Measurements from ENCODE around the gene ATG2B. TPM values are rescaled to one million over a fixed set of nuclear protein-coding genes. Genes with fewer than 3 reads are reported as not detected.

ATG2B gene
- total RNA-seq, 1 donor from 2014 or later: 11.9 TPM

- H3K36me3 Mint-ChIP-seq: peaks cover 2% of the 10 kb centered on the region
- Histone ChIP-seq H3K27ac (no peak overlapping the region), H3K4me2 (no peak overlapping the region), H3K4me3 (no peak overlapping the region), H2AFZ (replicated peaks) (no peak overlapping the region), H3K36me3 (no peaks in the 10 kb centered on the region), H3K27me3 (no peaks in the 10 kb centered on the region), H4K20me1 (ENCODE audit: low read depth) (no peaks in the 10 kb centered on the region), H3K79me2 (ENCODE audit: low read depth) (no peaks in the 10 kb centered on the region), H3K9me3 (ENCODE audit: low read depth) (no peaks in the 10 kb centered on the region), H3F3A (ENCODE audit: low read depth) (no peaks in the 10 kb centered on the region), H3K4me1 (no peaks in the 10 kb centered on the region), H3K9ac (no peak overlapping the region)
- no peak for DNase-seq (ENCODE audit: low spot score)
- H3K27ac Mint-ChIP-seq: no peak overlapping the region
- no peaks in the 10 kb centered on the region for H3K9me3 Mint-ChIP-seq
- TF ChIP-seq CTCF (IDR thresholded peaks at IDR 0.05) (no peak), EZH2 (IDR thresholded peaks at IDR 0.05) (no peak), EZH2phosphoT487 (IDR thresholded peaks at IDR 0.05) (no peak)
- H3K27me3 Mint-ChIP-seq (ENCODE audit: insufficient read depth, low read depth): no peaks in the 10 kb centered on the region
- H3K4me1 Mint-ChIP-seq: no peaks in the 10 kb centered on the region
- no peak overlapping the region for H3K4me3 Mint-ChIP-seq
Measured at GRCh38 chr14:96400495-96400894, 37.4 kb upstream of the ATG2B start.

- no peaks in the 10 kb centered on the region for H3K9me3 Mint-ChIP-seq
- TF ChIP-seq EZH2 (IDR thresholded peaks at IDR 0.05): no peak
- no peak for TF ChIP-seq CTCF (IDR thresholded peaks at IDR 0.05)
- TF ChIP-seq EZH2phosphoT487 (IDR thresholded peaks at IDR 0.05): no peak
Measured at GRCh38 chr14:96399405-96399804, 36.3 kb upstream of the ATG2B start.

GRCh38 chr14:96398921-96399320, 35.8 kb upstream of the ATG2B start:
- no peak overlapping the region for H3K4me3 Mint-ChIP-seq
- H3K9me3 Mint-ChIP-seq: no peaks in the 10 kb centered on the region
- H3K36me3 ChIP-seq: no peaks in the 10 kb centered on the region
- H3K4me3 ChIP-seq: no peak overlapping the region
- H4K20me1 ChIP-seq (ENCODE audit: low read depth): no peaks in the 10 kb centered on the region
- H3F3A ChIP-seq (ENCODE audit: low read depth): no peaks in the 10 kb centered on the region
- H3K27me3 Mint-ChIP-seq (ENCODE audit: insufficient read depth, low read depth): peaks cover 2% of the 10 kb centered on the region
- H3K4me1 Mint-ChIP-seq: no peaks in the 10 kb centered on the region
- H3K27me3 ChIP-seq: no peaks in the 10 kb centered on the region
- H3K27ac Mint-ChIP-seq: no peak overlapping the region
- TF ChIP-seq EZH2phosphoT487 (IDR thresholded peaks at IDR 0.05) (no peak), EZH2 (IDR thresholded peaks at IDR 0.05) (no peak), CTCF (IDR thresholded peaks at IDR 0.05) (no peak)
- no peaks in the 10 kb centered on the region for H3K9me3 ChIP-seq (ENCODE audit: low read depth)
- H3K4me2 ChIP-seq: no peak overlapping the region
- no peaks in the 10 kb centered on the region for H3K4me1 ChIP-seq
- H3K36me3 Mint-ChIP-seq: peaks cover 2% of the 10 kb centered on the region
- no peak overlapping the region for H2AFZ ChIP-seq (replicated peaks)
- no peak overlapping the region for H3K27ac ChIP-seq
- H3K79me2 ChIP-seq (ENCODE audit: low read depth): no peaks in the 10 kb centered on the region
- H3K9ac ChIP-seq: no peak overlapping the region
- DNase-seq (ENCODE audit: low spot score): no peak

More at GRCh38 chr14:96399405-96399804, 36.3 kb upstream of the ATG2B start:
- Histone ChIP-seq H3K4me3 (no peak overlapping the region), H4K20me1 (ENCODE audit: low read depth) (no peaks in the 10 kb centered on the region), H3K36me3 (no peaks in the 10 kb centered on the region), H3K27ac (no peak overlapping the region), H3K9ac (no peak overlapping the region), H2AFZ (replicated peaks) (no peak overlapping the region), H3K79me2 (ENCODE audit: low read depth) (no peaks in the 10 kb centered on the region), H3K27me3 (no peaks in the 10 kb centered on the region), H3F3A (ENCODE audit: low read depth) (no peaks in the 10 kb centered on the region), H3K4me1 (no peaks in the 10 kb centered on the region), H3K4me2 (no peak overlapping the region), H3K9me3 (ENCODE audit: low read depth) (no peaks in the 10 kb centered on the region)
- Mint-ChIP-seq H3K4me1 (no peaks in the 10 kb centered on the region), H3K27ac (no peak overlapping the region), H3K36me3 (peaks cover 2% of the 10 kb centered on the region), H3K4me3 (no peak overlapping the region), H3K27me3 (ENCODE audit: insufficient read depth, low read depth) (no peaks in the 10 kb centered on the region)
- DNase-seq (ENCODE audit: low spot score): no peak

Measured in neural progenitor cell (in vitro differentiated cells).